ENCODE measurements around the gene CEP112. TPM values are rescaled to one million over a fixed set of nuclear protein-coding genes. Genes with fewer than 3 reads are reported as not detected.

Gene CEP112
- total RNA-seq, 1 experiment from 2014 or later: 6.1 TPM

GRCh38 chr17:65589321-65589720 is 602.6 kb downstream of the CEP112 start:
- no peaks in the 10 kb centered on the region for H3K9me3 Mint-ChIP-seq
- ChIA-PET POLR2A (no interaction called here), CTCF (interaction anchor here (1.0 to 1.8 kb wide), 2 partner anchors 15 to 49 kb away, joined by 3 to 4 read pairs; no protein-coding TSS in a partner anchor)
- no peak for ATAC-seq
- no peak overlapping the region for H3K4me3 Mint-ChIP-seq
- H3K36me3 Mint-ChIP-seq: no peaks in the 10 kb centered on the region
- DNase-seq (ENCODE audit: low spot score): no peak
- TF ChIP-seq FOXP1 (CRISPR knock-in tag; IDR thresholded peaks at IDR 0.05; ENCODE audit: borderline replicate concordance) (no peak), ATF2 (CRISPR knock-in tag; IDR thresholded peaks at IDR 0.05; ENCODE audit: borderline replicate concordance, low read depth) (no peak), SMAD3 (CRISPR knock-in tag; IDR thresholded peaks at IDR 0.05; ENCODE audit: borderline replicate concordance) (no peak), PRRX2 (CRISPR knock-in tag; IDR thresholded peaks at IDR 0.05) (no peak), HMGA2 (CRISPR knock-in tag; IDR thresholded peaks at IDR 0.05) (no peak), RELA (CRISPR knock-in tag; IDR thresholded peaks at IDR 0.05; ENCODE audit: borderline replicate concordance) (no peak), HMGXB4 (CRISPR knock-in tag; IDR thresholded peaks at IDR 0.05) (no peak), NR1H2 (CRISPR knock-in tag; IDR thresholded peaks at IDR 0.05) (no peak), STAT6 (CRISPR knock-in tag; conservative IDR thresholded peaks at IDR 0.05; ENCODE audit: low read depth) (no peak), ZBTB43 (CRISPR knock-in tag; IDR thresholded peaks at IDR 0.05) (no peak), ZNF317 (CRISPR knock-in tag; IDR thresholded peaks at IDR 0.05; ENCODE audit: borderline replicate concordance, low read depth) (no peak), ZSCAN18 (CRISPR knock-in tag; IDR thresholded peaks at IDR 0.05) (no peak), NFATC4 (CRISPR knock-in tag; IDR thresholded peaks at IDR 0.05) (no peak), MYBL2 (CRISPR knock-in tag; IDR thresholded peaks at IDR 0.05) (no peak), E2F5 (CRISPR knock-in tag; IDR thresholded peaks at IDR 0.05) (no peak), SP1 (CRISPR knock-in tag; conservative IDR thresholded peaks at IDR 0.05) (no peak), CDX4 (CRISPR knock-in tag; IDR thresholded peaks at IDR 0.05; ENCODE audit: borderline replicate concordance) (no peak), FOXP4 (CRISPR knock-in tag; IDR thresholded peaks at IDR 0.05) (no peak), AR (CRISPR knock-in tag; IDR thresholded peaks at IDR 0.05) (no peak)
- H3K4me1 Mint-ChIP-seq: peaks cover 50% of the 10 kb centered on the region
- H3K27ac Mint-ChIP-seq: no peak overlapping the region
- H3K27me3 Mint-ChIP-seq (ENCODE audit: low read depth): peaks cover 2% of the 10 kb centered on the region; the same call in 1 of the 2 replicates

Measured in WTC11 (cell line).